Cardiac fibroblast (primary cell): ENCODE data around the gene DDX25.

Experiments used
- DNase-seq, 2 donors: peaks; one replicate each; pipeline versions ENCODE4 v3.0.0 to v3.0.0-alpha.2; 2010; ENCODE audit warnings: low read depth in 2 of 2
- H3K4me3 ChIP-seq, 2 donors: replicated peaks in 1 of 2; 1 replicate in 1 of 2; 2 replicates in 1 of 2; pipeline ENCODE4 v1.5.1; 2011; ENCODE audit warnings: low read depth in 2 of 2, low read length in 2 of 2, mild to moderate bottlenecking in 2 of 2, moderate library complexity in 1 of 2
- TF ChIP-seq, protein P1 (sequence below): IDR thresholded peaks from one replicate; pipeline ENCODE4 v1.5.1; 2011; ENCODE audit warnings: low read depth, mild to moderate bottlenecking, low read length, inconsistent platforms

DDX25 gene

DNA sequence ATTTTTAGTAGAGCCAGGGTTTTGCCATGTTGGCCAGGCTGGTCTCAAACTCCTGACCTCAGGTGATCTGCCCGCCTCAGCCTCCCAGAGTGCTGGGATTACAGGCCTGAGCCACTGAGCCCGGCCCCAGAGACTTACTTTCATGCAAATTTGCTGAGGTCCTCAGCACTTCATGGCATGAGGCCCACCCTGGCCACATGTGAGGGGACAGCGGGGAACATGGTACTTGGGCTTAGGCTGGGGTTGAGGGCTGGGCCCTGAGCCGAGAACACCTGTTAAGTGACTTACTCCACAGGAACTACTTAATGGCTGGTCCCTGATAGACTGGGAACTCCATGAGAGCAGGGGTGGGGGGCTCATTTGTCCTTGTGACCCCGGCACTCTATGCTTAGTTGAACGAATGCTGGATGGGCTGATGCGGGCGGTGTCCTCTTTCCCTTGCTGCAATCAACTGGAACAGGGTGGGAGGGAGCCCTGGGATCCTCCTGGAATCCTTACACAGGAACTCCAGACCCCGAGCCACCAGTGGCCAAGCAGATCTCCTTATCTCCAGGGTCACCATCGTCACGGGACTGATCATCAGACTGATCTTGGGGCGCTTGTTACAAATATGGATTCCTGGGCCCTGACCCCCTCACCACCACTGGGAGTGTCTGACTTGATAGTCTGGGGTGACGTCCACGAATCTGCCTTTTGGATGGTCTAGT lies 42.6 kb downstream of the DDX25 start:
- H3K4me3 ChIP-seq: no peak overlapping the region
- DNase-seq: no peak
- TF ChIP-seq, protein P1, sequence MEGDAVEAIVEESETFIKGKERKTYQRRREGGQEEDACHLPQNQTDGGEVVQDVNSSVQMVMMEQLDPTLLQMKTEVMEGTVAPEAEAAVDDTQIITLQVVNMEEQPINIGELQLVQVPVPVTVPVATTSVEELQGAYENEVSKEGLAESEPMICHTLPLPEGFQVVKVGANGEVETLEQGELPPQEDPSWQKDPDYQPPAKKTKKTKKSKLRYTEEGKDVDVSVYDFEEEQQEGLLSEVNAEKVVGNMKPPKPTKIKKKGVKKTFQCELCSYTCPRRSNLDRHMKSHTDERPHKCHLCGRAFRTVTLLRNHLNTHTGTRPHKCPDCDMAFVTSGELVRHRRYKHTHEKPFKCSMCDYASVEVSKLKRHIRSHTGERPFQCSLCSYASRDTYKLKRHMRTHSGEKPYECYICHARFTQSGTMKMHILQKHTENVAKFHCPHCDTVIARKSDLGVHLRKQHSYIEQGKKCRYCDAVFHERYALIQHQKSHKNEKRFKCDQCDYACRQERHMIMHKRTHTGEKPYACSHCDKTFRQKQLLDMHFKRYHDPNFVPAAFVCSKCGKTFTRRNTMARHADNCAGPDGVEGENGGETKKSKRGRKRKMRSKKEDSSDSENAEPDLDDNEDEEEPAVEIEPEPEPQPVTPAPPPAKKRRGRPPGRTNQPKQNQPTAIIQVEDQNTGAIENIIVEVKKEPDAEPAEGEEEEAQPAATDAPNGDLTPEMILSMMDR: no peak

DNA sequence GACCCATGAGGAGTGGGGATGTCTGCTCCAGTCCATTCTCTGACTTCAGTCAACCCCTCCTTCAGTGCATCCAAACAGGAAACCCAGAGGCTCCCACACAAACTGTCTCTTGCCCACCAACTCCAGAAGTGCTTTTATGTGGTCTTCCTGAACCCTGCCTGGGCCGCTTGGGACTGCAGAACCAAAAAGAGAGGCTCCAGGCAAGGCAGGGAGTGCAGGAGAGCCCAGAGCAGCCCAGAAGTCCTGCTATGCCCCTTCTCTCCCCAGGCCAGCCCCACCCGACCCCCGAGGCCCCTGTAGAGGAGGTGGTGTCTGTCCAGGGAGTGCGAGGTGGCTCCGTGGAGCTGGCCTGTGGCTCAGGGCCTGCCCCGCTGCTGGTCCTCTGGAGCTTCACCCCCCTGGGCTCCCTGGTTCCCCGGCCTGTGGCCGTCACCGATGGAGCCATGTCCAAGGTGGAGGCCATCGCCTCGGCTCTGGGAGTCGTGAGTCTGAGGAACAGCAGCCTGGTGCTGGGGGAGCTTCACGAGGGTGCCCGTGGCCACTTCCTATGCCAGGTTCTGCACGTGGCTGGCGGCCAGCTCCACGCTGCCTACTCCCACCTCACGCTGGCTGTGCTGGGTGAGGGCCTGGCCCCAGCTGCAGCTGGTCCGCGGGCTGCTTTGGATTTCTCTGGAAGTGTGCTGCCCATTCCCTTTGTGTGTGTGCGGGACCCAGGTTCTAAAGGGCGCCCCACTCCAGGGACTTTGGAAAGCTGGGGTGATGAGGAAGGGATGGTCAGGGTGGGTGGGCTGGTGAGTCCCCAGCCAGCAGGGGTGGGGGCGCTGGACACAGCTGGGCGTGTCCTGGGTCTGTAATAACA lies 43.3 kb downstream of the DDX25 start:
- TF ChIP-seq, protein P1: no peak
- no peak overlapping the region for H3K4me3 ChIP-seq
- DNase-seq: no peak

DNA sequence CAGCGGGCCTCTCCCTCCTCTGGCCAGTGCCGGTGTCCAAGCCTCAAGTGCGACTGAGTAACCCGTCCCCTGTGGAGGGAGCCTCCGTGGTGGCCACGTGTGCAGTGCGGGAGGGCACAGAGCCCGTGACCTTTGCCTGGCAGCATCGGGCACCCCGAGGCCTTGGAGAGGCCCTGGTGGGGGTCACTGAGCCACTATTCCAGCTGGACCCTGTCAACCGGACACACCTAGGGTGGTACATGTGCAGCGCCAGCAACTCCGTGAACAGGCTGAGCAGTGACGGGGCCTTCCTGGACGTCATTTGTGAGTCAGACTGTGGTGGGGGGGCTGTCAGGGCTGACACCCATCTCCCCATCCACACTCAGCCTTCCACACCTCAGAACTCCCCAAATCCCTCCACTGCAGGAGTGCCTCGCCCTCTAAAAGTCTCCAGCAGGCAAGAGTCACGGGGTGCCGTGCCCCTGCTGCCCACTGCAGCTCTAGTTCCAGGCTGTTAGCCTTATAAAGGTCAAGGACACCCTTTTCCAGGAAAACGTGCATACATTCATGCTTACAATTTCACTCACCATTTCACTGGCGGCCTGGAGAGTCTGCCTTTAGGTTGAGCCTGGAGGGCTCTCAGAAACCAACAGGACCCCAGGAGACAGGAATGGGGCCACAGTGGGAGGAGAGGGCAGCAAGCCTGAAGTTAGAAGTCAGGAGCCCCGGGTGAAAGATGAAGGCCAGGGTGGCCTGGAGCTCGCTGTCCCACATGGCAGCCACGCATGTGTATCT lies 44.2 kb downstream of the DDX25 start:
- TF ChIP-seq, protein P1: no peak
- H3K4me3 ChIP-seq: no peak overlapping the region

DNA sequence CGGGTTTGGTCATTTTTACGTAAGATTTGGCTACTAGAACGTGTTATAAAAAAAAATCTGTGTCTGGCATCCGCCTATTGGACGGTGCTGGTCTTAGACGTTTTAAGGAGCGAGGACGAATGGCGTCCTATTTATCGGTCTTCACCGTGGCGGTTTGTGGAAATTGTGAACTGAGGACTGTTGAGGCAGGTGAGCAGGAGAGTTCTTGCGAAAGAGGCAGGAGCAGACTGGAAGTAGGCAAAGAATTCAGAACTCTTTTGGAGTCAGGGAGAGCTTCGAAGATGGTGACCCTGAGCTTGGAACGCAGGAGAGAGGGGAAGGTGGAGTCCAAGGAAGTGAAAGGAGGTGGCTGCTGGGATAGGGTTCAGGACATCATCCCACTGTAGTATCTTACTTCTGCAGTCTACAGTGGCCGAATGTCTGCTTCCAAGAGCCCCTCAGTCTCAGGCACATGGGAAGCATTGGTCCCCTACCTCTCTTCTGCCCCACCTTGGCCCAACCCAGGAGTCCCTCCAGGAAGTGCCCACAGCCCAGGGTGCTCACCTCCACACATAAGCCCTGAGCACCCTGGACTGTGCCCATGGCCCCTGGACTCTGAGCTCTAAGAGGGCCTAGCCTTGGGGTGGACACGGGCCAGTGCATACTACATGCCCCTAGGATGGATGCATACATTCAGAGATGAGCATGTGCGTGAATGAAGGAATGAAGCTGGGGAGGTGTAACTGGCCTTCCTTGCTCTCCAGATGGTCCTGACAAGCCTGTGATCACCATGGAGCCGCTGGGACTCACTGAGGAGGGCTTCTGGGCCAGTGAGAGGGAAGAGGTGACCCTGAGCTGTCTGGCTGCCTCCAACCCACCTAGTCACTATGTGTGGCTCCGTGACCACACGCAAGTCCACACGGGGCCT lies 45.2 kb downstream of the DDX25 start:
- H3K4me3 ChIP-seq: no peak overlapping the region
- TF ChIP-seq, protein P1: no peak
- DNase-seq: no peak

More for the DNA sequence above, 44.2 kb downstream of the DDX25 start:
- no peak for DNase-seq

DNA sequence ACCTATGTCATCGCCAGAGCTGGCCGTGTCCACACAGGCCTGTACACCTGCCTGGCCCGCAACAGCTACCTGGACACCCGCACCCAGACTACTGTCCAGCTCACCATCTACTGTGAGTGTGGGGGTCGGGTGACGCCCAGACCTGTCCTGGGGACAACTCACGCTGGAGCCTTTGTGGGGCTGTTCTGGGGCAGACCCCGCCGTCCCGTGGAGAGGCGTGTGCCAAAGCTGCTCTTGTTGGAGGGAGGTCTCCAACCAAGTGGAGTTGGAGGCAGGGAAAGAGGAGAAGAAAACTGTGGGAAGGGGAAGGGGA lies 45.8 kb downstream of the DDX25 start:
- TF ChIP-seq, protein P1: no peak
- H3K4me3 ChIP-seq: no peak overlapping the region
- no peak for DNase-seq
